ENCODE data around the gene GNRH2. TPM values are rescaled to one million over a fixed set of nuclear protein-coding genes. Genes with fewer than 3 reads are reported as not detected.
A peak's percentile ranks its signal among the peaks of the same experiment; 100 is the strongest.

Gene GNRH2
- total RNA-seq (under 1 TPM in 1 of 10 donors, not detected in 9; 0.47 TPM), polyA plus RNA-seq (not detected)
- long read RNA-seq, donor 1, result 0 reads
- long read RNA-seq, donor 2, partial matches to known transcripts, result 2 of 5 reads
- long read RNA-seq, donor 2, other reads (novel, unspliced or antisense), result 3 of 5 reads
- long read RNA-seq, donor 3, result 0 reads

GRCh38 chr20:3043322-3043721 lies at the start of gene GNRH2:
GNRH2 (plus strand) TSS chr20:3043622; CDS start chr20:3044415, 793 bp downstream.
- Histone ChIP-seq H3K4me1 (peaks cover 13 to 42% (median 31%) of the 10 kb centered on the region in 9 donors), H3K36me3 (peaks cover 2 to 38% (median 22%) of the 10 kb centered on the region in 9 donors), H3K4me3 (peak within 1 kb of the TSS in 1 of 10 donors; percentile 11), H3K27ac (peak within 1 kb of the TSS; percentile 41 to 94 (median 64)), H3K27me3 (no peaks in the 10 kb centered on the region), H3K9me3 (no peaks in the 10 kb centered on the region)
- DNase-seq, result no peak
- no peak for ATAC-seq
- intact Hi-C loops (cut with DNase I), result no loop called here
- no peak for TF ChIP-seq CTCF (IDR thresholded peaks at IDR 0.05)
- 79 to 95% methylated on average over 3 of the region's 3 CpGs for WGBS, 2 donors

GRCh38 chr20:2995796-2996195 lies 47.6 kb upstream of the GNRH2 start:
- WGBS, 2 donors, result 78 to 86% methylated on average over 2 of the region's 2 CpGs
- no peaks in the 10 kb centered on the region for H3K27me3 ChIP-seq
- no peak overlapping the region for H3K27ac ChIP-seq
- DNase-seq (no peak), ATAC-seq (no peak)
- peaks cover 0 to 74% (median 30%) of the 10 kb centered on the region in 9 donors for H3K36me3 ChIP-seq
- no peaks in the 10 kb centered on the region for H3K4me1 ChIP-seq
- no peak for TF ChIP-seq CTCF (IDR thresholded peaks at IDR 0.05)
- intact Hi-C loops (cut with DNase I), result loop anchor here in 3 of 10 donors (10.0 kb wide), 2 partner anchors 131 to 241 kb away; no protein-coding TSS in a partner anchor
- no peaks in the 10 kb centered on the region for H3K9me3 ChIP-seq
- no peak overlapping the region for H3K4me3 ChIP-seq

GRCh38 chr20:2998728-2999127 lies 44.7 kb upstream of the GNRH2 start:
- H3K9me3 ChIP-seq, result no peaks in the 10 kb centered on the region
- H3K27me3 ChIP-seq, result no peaks in the 10 kb centered on the region
- ATAC-seq, result no peak
- H3K4me1 ChIP-seq, result no peaks in the 10 kb centered on the region
- H3K4me3 ChIP-seq, result no peak overlapping the region
- H3K36me3 ChIP-seq, result peaks cover 0 to 60% (median 4%) of the 10 kb centered on the region in 9 donors
- no peak for TF ChIP-seq CTCF (IDR thresholded peaks at IDR 0.05)
- no peak for DNase-seq
- intact Hi-C loops (cut with DNase I), result loop anchor here in 3 of 10 donors (10.0 kb wide), 2 partner anchors 134 to 244 kb away; no protein-coding TSS in a partner anchor
- H3K27ac ChIP-seq, result no peak overlapping the region

- 48 to 53% methylated on average over 7 of the region's 7 CpGs for whole genome bisulfite sequencing, 2 donors
- TF ChIP-seq CTCF (IDR thresholded peaks at IDR 0.05), result peak in 8 of 9 donors; percentile 34 to 70 (median 49)
- Histone ChIP-seq H3K27me3 (no peaks in the 10 kb centered on the region), H3K4me3 (no peak overlapping the region), H3K36me3 (peaks cover 0 to 60% (median 2%) of the 10 kb centered on the region in 9 donors), H3K4me1 (no peaks in the 10 kb centered on the region), H3K27ac (no peak overlapping the region), H3K9me3 (no peaks in the 10 kb centered on the region)
- intact Hi-C loops (cut with DNase I), result loop anchor here in 4 of 10 donors (10.0 kb wide), 3 partner anchors 126 to 476 kb away; partner anchors contain the start of gene PTPRA (in 1 of the 4)
- DNase-seq, result peak in 1 of 2 donors; percentile 10
- peak in 2 of 8 donors; percentile 61 for ATAC-seq
Measured at GRCh38 chr20:3000852-3001523, 42.4 kb upstream of the GNRH2 start.

All from heart right ventricle (tissue), 16 donors.